ENCODE measurements around the gene MOB4. TPM values are rescaled to one million over a fixed set of nuclear protein-coding genes. Genes with fewer than 3 reads are reported as not detected.

The MOB4 gene
- total RNA-seq, 1 donor from 2014 or later, result 41.4 TPM

DNA sequence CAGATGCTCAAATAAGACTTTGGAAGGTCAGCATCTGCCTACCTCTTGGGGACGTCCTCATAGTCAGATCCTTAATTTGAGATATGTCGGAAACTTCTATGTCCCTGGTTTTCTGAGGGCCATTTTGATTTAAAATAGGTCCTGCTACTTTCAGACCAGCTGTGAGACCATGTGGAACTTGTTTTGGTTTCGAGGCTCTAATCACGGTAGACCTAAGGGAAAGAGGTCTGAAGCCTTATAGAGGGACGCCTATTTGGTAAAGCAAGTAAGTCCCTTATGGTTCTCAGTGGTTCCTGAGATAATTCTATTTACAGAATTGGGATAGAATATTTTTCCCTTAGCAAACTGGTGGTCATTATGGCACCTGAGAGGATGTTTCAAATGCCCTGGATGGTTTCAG lies 84.4 kb downstream of the MOB4 start:
- no peak overlapping the region for H3K4me3 Mint-ChIP-seq (ENCODE audit: low read depth)
- H3K9me3 Mint-ChIP-seq (ENCODE audit: low read depth), result peaks cover under 1% of the 10 kb centered on the region
- no peaks in the 10 kb centered on the region for H3K4me1 Mint-ChIP-seq (ENCODE audit: low read depth)
- no peak for DNase-seq (ENCODE audit: low spot score, unreplicated experiment)
- peaks cover under 1% of the 10 kb centered on the region for H3K36me3 Mint-ChIP-seq (ENCODE audit: insufficient read depth)
- no peak overlapping the region for H3K27ac Mint-ChIP-seq
- no peaks in the 10 kb centered on the region for H3K27me3 Mint-ChIP-seq
- TF ChIP-seq CTCF (IDR thresholded peaks at IDR 0.05; ENCODE audit: unreplicated experiment), result no peak

- no peak for DNase-seq (ENCODE audit: low spot score, unreplicated experiment)
- H3K4me3 Mint-ChIP-seq (ENCODE audit: low read depth), result no peak overlapping the region
- H3K9me3 Mint-ChIP-seq (ENCODE audit: low read depth), result no peaks in the 10 kb centered on the region
- no peak for TF ChIP-seq CTCF (IDR thresholded peaks at IDR 0.05; ENCODE audit: unreplicated experiment)
- no peaks in the 10 kb centered on the region for H3K4me1 Mint-ChIP-seq (ENCODE audit: low read depth)
- no peaks in the 10 kb centered on the region for H3K27me3 Mint-ChIP-seq
- H3K27ac Mint-ChIP-seq, result no peak overlapping the region
- H3K36me3 Mint-ChIP-seq (ENCODE audit: insufficient read depth), result no peaks in the 10 kb centered on the region
These were observed 85.9 kb downstream of the MOB4 start for GRCh38 chr2:197601726-197602125.

Other genes with a start within 250 kb of the MOB4 start
- 4.0 and 6.0 TPM in 2 replicates for gene ANKRD44, start 205.3 kb upstream of the MOB4 start, total RNA-seq
- 348 and 370 TPM in 2 replicates for gene SF3B1, start 81.0 kb upstream of the MOB4 start, total RNA-seq
- 11.0 and 11.8 TPM in 2 replicates for gene COQ10B, start 62.5 kb upstream of the MOB4 start, total RNA-seq
- 403 and 409 TPM in 2 replicates for gene HSPD1, start 16.2 kb upstream of the MOB4 start, total RNA-seq
- 180 and 185 TPM in 2 replicates for gene HSPE1, start 15.7 kb upstream of the MOB4 start, total RNA-seq
- gene RFTN2, start 159.5 kb downstream of the MOB4 start, total RNA-seq, result 5.4 and 5.7 TPM in 2 replicates
- 7.9 and 8.3 TPM in 2 replicates for gene MARS2, start 189.3 kb downstream of the MOB4 start, total RNA-seq

All from progenitor cell of endocrine pancreas (in vitro differentiated cells).